Uterus (tissue), 2 donors: ENCODE data around the gene ATRN.

ENCODE experiments used
- CTCF ChIP-seq, 4 experiments: fragments of 200-600 bp in 2 of 4; fragments of 450-650 bp in 2 of 4; sonication (generic) in 2 of 4; IDR thresholded peaks; one replicate each; pipeline ENCODE4 v1.5.1; 2016 to 2019; ENCODE audit warnings: antibody characterized with exemption in 4 of 4, mild to moderate bottlenecking in 2 of 4, moderate library complexity in 1 of 4
- POLR2A ChIP-seq, 2 donors: fragments of 450-650 bp; IDR thresholded peaks; one replicate each; pipeline ENCODE4 v1.6.1; 2016; ENCODE audit warnings: antibody characterized with exemption in 2 of 2, mild to moderate bottlenecking in 1 of 2, moderate library complexity in 1 of 2

GRCh38 chr20:3436864-3437574 lies 33.8 kb upstream of the ATRN start:
- TF ChIP-seq CTCF (IDR thresholded peaks at IDR 0.05) (no peak), POLR2A (IDR thresholded peaks at IDR 0.05) (no peak)
